HG03378 (cell line): ENCODE measurements around the gene CILP.

Experiments used
- ATAC-seq: cut with Tn5 transposase; IDR thresholded peaks from one replicate; pipeline ENCODE4 v1.9.1; 2021; ENCODE audit warnings: mild to moderate bottlenecking, moderate library complexity; ENCODE audit not compliant: unreplicated experiment

The CILP gene

GRCh38 chr15:65223996-65224395, 12.7 kb upstream of the CILP start:
- ATAC-seq: no peak

GRCh38 chr15:65222891-65223290, 11.6 kb upstream of the CILP start:
- ATAC-seq: no peak

DNA sequence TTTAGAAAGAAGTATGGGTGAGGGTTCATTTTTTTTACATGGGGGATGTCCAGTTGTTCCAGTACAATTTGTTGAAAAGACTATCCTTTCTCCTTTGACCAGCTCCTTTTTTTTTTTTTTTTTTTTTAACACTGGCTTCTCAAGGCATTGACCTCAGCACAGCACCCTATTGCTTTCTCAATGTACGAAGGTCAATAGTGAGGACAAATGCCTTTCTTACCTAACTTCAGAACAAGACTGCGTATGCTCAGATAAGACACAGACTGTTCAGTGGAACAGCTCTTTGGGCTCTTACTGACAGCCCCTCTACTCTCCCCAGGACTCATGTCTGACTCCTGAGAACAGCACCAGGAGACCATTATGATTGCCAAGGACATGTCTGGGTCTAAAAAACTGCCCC, 10.4 kb upstream of the CILP start:
- no peak for ATAC-seq

- no peak for ATAC-seq
Measured at GRCh38 chr15:65219137-65219536, 7.9 kb upstream of the CILP start.

GRCh38 chr15:65217526-65218482, 6.5 kb upstream of the CILP start:
- no peak for ATAC-seq

DNA sequence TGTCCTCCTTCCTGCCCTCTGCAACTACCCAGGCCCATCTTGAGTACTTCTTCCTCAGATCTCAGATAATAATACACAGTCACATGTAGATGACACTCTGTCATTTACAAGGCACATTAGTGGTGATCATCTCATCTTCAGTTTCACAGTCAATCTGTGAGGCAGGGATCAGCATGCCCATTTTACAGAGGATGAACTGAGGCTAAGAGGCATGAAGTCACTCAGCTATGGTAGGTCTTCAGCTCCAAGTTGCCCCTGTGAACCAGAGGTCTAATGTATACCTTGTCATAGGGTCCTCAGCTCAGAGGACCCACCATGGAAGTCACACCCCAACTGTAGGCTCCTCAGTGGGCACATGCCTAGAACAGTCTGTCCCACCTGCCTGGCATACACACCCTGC, 4.2 kb upstream of the CILP start:
- ATAC-seq: no peak

DNA sequence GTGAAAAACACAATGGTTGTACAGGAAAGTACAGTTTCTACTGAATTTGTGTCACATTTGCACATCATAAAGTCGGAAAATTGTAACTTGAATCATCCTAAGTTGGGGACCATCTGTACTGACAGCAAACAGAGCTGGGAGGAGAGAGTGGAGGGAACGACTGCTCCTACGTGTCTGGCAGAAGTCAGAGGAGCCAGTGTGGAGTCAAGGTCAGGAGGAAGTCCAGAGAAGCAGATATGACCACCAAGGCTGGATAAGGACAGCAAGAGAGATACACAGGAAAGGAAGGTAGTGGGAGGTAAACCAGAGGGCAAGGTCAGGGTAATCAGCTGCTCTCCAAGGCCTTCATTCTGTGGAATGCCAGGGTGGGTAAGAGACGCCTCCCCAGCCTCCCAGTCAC, 2.7 kb upstream of the CILP start:
- ATAC-seq: no peak

DNA sequence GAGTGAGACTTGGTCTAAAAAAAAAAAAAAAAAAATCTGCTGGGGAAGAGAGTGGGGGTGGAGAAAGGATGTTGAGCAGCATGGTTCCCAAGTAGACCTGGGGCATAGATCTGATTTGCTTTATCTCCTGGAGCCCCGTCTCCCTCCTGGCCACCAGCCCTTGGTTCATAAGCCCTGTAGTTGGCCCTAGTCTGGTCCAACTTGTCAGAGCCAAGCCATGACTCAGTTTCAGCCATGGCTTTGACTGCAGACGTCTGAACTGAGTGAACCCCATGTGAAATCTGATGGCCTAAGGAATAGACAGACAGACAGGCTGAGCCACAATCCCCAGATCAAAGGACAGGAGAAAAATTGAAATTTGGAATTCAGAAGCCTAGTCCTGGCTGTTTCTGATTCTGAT, 2.0 kb upstream of the CILP start:
- ATAC-seq: no peak

GRCh38 chr15:65212097-65212496, 824 bp upstream of the CILP start:
- ATAC-seq: no peak

- ATAC-seq: no peak
Measured at GRCh38 chr15:65211482-65211982, 259 bp upstream of the CILP start.

GRCh38 chr15:65209701-65210643, 1.3 kb downstream of the CILP start:
- no peak for ATAC-seq

- ATAC-seq: no peak
Measured at GRCh38 chr15:65208647-65209046, 2.6 kb downstream of the CILP start.

- ATAC-seq: no peak
Measured at GRCh38 chr15:65207280-65207840, 3.9 kb downstream of the CILP start.

DNA sequence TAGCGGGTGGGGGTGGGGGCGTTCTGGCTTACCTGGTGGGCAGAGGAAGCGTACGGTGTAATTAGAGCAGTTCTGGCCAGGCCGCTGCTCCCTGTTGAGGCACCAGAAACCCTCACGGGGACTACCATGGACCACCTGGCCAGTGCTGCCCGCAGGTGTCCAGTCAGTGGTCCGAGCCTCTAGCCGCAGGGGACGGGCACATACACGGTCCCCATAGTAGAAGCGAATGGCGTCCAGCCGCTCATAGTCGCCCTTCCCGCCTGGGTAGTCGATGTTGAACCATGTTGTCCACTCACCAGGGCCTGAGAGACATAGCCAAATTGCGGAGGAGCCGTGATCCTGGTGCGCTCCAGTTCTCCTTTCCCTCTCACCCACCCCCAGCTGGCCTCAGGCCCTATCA, 4.5 kb downstream of the CILP start:
- ATAC-seq: no peak

DNA sequence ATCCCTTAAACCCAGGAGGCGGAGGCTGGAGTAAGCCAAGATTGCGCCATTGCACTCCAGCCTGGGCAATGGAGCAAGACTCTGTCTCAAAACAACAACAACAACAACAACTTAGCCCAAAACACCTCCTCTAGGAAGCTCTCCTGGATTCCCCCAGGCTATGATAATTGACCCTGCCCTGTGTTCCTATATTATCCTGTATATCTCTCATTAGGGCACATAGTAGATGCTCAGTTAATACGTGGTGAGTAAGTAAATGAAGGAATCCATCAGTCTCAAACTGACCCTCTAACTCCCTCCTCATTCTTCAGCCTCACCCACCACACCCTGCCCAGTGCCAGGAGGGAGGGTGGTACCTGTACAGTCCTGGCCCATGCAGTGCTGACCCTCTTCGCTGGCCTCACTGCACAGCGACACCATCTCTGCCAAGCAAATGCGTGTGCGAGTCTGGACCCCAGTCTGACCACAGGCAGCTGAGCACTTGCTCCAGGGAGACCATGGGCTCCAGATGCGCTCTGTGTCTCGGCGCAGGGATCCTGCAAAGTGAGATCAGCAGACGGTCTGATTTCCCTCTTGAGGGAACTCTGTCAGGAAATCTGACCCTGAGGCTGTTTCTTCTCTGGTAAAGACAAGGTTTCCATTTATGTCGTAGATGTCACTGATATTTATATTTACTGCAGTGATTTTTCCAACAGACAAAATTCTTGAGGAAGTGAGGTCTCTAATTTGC, 6.2 kb downstream of the CILP start:
- ATAC-seq: no peak

DNA sequence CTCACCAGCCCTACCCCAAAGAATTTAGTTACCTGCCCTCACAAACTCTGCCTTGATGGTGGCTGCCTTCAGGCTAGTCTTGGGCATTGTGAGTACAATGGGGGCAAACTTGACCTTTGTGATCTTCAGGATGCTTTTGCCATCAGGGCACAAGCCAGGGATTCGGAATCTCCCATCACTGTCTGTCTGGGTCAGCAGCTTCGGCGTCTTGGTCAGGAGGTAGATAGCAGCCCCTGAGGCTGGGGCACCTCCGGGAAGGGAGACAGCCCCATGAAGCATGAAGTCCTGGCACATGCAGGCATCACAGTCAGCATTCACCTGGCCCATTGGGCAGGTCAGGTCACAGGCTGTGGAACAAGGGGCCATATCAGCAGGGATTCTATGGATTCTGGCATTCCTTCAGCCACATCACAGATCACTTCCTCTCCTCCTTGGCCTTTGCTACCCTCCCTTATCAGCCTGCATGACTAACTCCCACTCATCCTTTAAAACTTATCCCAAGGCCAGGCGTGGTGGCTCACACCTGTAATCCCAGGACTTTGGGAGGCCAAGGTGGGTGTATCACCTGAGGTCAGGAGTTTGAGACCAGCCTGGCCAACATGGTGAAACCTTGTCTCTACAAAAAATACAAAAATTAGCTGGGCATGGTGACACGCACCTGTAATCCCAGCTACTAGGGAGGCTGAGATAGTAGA, 6.9 kb downstream of the CILP start:
- no peak for ATAC-seq

- ATAC-seq: no peak
Measured at GRCh38 chr15:65201918-65202317, 9.4 kb downstream of the CILP start.

- ATAC-seq: no peak
Measured at GRCh38 chr15:65198571-65198970, 12.7 kb downstream of the CILP start.

GRCh38 chr15:65197337-65197645, 14.0 kb downstream of the CILP start:
- ATAC-seq: no peak
